ENCODE measurements around the gene EIF2D.

EIF2D gene

GRCh38 chr1:206657751-206658150 is 45.5 kb upstream of the EIF2D start:
- Histone ChIP-seq H3K27me3 (ENCODE audit: insufficient read depth, low read depth, severe bottlenecking) (no peaks in the 10 kb centered on the region), H3K36me3 (peaks cover 25% of the 10 kb centered on the region), H3K27ac (no peak overlapping the region), H3K4me3 (ENCODE audit: low read depth, low read length) (no peak overlapping the region), H3K9me3 (ENCODE audit: severe bottlenecking) (peaks cover 3% of the 10 kb centered on the region)
- TF ChIP-seq CTCF (IDR thresholded peaks at IDR 0.05; ENCODE audit: low read depth, low read length): no peak
- no peak for DNase-seq

- no peak for TF ChIP-seq CTCF (IDR thresholded peaks at IDR 0.05; ENCODE audit: low read depth, low read length)
- Histone ChIP-seq H3K27me3 (ENCODE audit: insufficient read depth, low read depth, severe bottlenecking) (no peaks in the 10 kb centered on the region), H3K4me3 (ENCODE audit: low read depth, low read length) (no peak overlapping the region), H3K36me3 (peaks cover 33% of the 10 kb centered on the region), H3K27ac (no peak overlapping the region), H3K9me3 (ENCODE audit: severe bottlenecking) (peaks cover 3% of the 10 kb centered on the region)
- no peak for DNase-seq
These were observed 44.7 kb upstream of the EIF2D start for GRCh38 chr1:206656936-206657335.

DNA sequence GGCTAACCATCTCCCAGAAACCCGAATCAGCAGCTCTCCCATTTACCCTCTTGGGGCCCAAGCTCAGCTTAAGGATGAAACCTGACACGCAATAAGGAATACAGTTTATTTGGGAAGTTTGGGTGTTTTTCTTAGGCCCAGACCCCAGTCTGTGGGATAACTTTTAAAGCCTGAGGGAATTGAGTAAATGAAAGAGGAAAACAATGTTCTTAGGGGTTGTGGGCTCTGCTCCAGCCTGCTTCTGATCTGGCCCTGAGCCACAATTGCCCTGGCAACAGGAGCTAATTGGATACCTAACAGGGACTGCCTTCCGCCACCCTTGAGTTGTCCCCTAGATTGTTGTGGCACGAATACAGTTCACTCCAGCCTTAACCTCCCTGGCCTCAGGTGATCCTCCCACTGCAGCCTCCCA is 43.2 kb upstream of the EIF2D start:
- Histone ChIP-seq H3K9me3 (ENCODE audit: severe bottlenecking) (peaks cover 3% of the 10 kb centered on the region), H3K27ac (no peak overlapping the region), H3K36me3 (peaks cover 42% of the 10 kb centered on the region), H3K27me3 (ENCODE audit: insufficient read depth, low read depth, severe bottlenecking) (no peaks in the 10 kb centered on the region), H3K4me3 (ENCODE audit: low read depth, low read length) (no peak overlapping the region)
- no peak for DNase-seq
- no peak for TF ChIP-seq CTCF (IDR thresholded peaks at IDR 0.05; ENCODE audit: low read depth, low read length)

DNA sequence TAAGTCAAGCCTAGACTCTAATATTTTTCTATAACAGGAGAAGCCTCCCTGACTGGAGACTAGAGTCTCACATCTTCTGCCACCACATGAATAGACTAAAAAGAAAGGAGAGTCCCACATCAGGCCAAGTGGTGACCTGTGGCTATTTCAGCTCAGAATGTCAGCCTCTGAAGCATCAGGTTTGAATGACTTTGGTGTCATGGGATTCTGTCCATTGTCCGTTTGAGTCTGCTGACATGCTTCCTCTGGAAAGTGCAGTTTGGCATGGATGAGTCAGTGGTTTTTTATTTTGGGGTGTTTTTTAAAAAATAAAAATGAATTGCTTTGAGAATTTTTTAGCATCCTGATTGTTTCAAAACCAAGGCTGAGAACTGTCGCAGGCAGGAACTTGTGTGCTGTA is 42.6 kb upstream of the EIF2D start:
- H3K27ac ChIP-seq: no peak overlapping the region
- H3K27me3 ChIP-seq (ENCODE audit: insufficient read depth, low read depth, severe bottlenecking): no peaks in the 10 kb centered on the region
- H3K36me3 ChIP-seq: peaks cover 48% of the 10 kb centered on the region
- no peak overlapping the region for H3K4me3 ChIP-seq (ENCODE audit: low read depth, low read length)
- peaks cover 3% of the 10 kb centered on the region for H3K9me3 ChIP-seq (ENCODE audit: severe bottlenecking)
- TF ChIP-seq CTCF (IDR thresholded peaks at IDR 0.05; ENCODE audit: low read depth, low read length): no peak
- DNase-seq: no peak

DNA sequence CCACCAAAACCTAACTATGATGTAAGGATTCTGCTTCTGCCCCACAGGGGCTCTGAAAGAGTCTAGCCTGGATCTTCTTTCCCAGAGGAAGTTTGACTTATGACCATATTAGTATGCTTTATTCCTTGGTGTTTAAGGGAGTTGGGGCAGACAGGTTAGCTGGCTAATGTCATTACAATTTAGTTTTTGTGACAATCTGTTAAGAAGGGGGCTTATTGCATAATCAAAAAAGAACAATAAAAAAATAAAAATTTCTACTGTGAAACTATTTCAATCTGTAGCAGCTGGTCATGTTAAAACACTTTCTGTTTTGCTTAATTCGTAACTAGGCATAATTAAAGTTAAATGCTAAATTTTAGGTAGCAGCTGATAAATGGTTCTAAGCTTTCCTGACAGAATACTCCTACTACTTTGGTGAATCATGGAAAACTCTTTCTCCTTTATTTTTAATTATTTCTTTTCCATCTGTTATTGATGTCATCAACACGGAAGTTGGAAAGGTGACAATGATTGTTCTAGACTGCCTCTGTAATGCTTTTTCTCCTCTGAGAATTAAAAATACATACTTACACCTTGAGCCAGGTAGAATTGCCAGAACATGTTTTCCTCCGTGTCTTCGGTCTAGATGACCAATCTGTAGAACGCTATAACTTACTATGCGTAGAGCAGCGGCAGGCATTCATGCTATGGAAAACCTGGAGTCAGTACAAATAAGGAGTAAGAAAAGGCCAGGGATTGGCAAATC is 41.6 kb upstream of the EIF2D start:
- DNase-seq: no peak
- Histone ChIP-seq H3K9me3 (ENCODE audit: severe bottlenecking) (peaks cover 3% of the 10 kb centered on the region), H3K4me3 (ENCODE audit: low read depth, low read length) (no peak overlapping the region), H3K27me3 (ENCODE audit: insufficient read depth, low read depth, severe bottlenecking) (no peaks in the 10 kb centered on the region), H3K27ac (no peak overlapping the region), H3K36me3 (peaks cover 58% of the 10 kb centered on the region)
- no peak for TF ChIP-seq CTCF (IDR thresholded peaks at IDR 0.05; ENCODE audit: low read depth, low read length)
